GM19467 (cell line): ENCODE measurements around the gene FANCM.

ENCODE experiments used
- ATAC-seq: cut with Tn5 transposase; IDR thresholded peaks from one replicate; pipeline ENCODE4 v1.9.1; 2021; ENCODE audit warnings: mild to moderate bottlenecking, moderate library complexity; ENCODE audit not compliant: unreplicated experiment

Gene FANCM

DNA sequence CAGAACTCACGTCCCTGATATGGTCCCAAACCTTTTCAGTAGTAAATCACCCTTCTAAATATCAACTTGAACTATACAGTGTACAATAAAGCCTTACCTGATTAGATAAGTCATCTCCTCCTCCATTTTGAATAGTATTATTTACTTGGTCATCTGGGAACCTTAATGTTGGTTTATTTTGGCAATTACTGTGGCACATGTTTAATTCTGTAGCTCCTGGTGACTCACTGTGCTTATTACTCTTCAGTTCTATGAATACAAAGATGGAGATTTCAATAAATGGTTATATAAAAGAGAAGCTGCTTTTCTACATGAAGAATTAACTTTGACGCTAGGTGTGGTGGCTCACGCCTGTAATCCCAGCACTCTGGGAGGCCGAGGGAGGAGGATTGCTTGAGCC is 91.8 kb downstream of the FANCM start:
- no peak for ATAC-seq

DNA sequence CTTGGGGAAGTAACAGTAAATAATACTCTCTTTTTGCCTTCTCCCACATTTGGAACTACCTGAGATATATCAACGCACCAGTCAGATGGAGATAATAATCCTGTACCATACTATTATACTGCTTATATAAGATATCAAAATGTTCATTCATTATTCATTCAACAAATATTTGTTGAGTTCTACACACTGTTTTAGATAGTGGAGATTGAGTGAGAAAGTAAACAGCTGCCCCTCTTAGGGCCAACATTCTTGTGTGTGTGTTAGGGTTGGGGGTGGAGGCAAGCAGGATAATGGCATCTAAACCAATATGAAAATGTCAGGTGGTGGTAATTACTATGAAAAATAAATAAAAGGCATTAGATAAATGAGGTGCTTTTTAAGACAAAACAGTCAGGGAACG is 103.3 kb downstream of the FANCM start:
- no peak for ATAC-seq

DNA sequence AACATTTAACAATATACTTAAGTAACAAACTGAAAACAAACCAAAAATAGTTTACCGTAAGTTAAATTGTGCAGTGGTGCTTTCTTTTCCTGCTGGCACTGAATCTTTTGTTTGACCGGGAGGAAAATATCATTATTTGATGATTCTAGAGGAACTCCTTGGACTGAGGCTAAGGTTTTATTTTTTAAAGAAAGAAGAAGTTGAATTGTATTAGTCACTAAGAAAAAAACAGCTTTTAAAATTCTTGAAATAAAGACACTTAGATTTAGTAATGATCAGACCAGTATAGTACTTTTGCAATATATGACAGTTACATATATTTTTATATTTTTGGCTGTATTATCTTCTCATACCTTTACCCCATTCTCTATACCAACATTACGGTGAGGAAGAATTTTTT is 107.0 kb downstream of the FANCM start:
- no peak for ATAC-seq

DNA sequence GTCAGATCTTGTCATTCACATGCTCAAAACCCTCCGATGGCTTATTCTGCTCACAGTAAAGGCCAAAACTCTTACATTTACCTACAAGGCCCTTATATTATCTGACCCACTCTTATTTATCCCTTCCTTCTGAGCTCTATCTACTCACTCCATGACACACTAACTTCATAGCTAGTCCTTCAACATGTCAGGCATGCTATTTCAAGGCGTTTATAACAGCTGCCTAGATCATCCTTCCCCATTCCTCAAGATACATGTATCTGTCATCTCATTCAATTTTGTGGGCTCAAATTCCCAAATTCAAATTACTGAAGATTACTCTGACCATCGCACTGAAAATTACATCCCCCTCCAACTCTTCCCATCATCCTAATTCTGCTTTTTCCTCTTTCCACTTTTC is 110.4 kb downstream of the FANCM start:
- ATAC-seq, result no peak

DNA sequence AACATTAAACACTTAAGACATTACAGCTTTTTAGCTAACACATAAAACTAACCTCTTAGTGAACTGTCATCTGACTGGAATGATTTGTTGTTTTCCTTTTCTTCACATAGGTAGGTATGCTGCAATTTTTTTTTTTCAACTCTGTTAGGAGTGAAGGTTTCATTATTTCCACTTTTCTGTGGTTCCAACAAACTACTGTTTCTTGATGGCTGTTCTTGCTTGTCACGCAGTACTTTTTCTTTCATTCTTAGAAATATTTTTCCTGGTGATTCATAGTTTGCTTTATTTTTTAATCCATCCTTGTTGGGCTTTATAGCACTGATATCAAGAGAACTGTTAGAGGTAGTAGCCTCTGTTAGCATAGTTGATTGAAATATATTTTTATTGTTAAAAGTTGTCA is 111.0 kb downstream of the FANCM start:
- ATAC-seq, result no peak

DNA sequence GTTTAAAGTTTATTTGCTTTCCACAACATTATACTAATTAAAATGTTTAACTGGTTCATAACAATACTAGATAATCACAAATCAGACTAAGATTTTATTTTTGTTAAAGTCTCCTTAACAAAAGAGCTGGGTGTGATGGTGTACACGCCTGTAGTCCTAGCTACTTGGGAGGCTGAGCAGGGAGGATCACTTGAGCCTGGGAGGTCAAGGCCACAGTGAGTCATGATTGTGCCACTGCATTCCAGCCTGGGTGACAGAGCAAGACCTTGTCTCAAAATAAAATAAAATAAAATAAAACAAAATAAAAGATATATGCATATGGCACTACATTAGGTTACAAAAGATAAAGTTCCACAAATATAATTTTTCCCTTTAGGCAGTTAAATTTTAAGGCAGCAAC is 111.7 kb downstream of the FANCM start:
- no peak for ATAC-seq

DNA sequence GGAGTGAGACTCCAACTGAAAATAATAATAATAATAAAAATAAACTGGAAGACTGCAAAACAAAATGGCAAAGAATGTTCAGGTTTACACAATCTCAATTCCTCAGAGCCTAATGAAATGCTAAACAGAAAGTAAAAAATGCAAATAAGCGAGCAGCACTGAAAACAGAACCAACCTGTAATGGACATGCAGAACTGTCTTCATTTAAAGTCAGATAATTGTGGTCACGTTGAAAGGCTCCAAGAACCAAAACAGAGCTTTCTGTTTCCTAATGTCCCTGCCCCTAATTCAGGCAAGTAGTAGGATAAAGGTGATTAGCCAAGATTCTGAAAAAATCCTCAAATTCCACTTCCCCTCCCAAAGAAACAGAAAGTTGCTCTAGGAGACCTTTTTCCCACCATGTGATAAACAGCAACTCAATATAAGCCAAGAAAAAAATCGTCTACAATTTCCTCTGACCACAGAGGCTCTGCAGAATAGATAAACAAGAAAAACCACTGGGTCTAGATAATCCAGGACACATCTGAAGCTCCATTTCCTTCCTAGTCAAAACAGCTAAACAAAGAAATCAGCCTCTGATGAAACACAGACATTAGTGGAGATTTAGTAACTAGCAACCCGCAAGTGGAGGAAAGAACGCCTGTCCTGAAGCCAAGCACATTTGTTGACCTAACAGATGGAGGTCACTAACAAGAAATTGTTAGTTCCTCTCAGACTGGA is 114.3 kb downstream of the FANCM start:
- ATAC-seq, result no peak
